Endodermal cell (in vitro differentiated cells): ENCODE data around the gene RSPH6A. TPM values are rescaled to one million over a fixed set of nuclear protein-coding genes. Genes with fewer than 3 reads are reported as not detected.

Experiments used
- DNase-seq: peaks from one replicate; pipeline ENCODE4 v3.0.0-alpha.2; 2017
- H3K27ac ChIP-seq: 2 replicates; pipeline ENCODE4 v1.5.1; 2013; ENCODE audit warnings: mild to moderate bottlenecking, low read depth, low read length, moderate library complexity
- H3K27me3 ChIP-seq: 2 replicates; pipeline ENCODE4 v1.6.1; 2013; ENCODE audit warnings: mild to moderate bottlenecking, low read length, moderate library complexity; ENCODE audit not compliant: insufficient read depth, control insufficient read depth, poor library complexity, severe bottlenecking
- H3K36me3 ChIP-seq: 2 replicates; pipeline ENCODE4 v1.7.0; 2013; ENCODE audit warnings: mild to moderate bottlenecking, low read length, moderate library complexity; ENCODE audit not compliant: control insufficient read depth, insufficient read depth
- H3K4me1 ChIP-seq: one replicate; pipeline ENCODE4 v1.7.0; 2013; ENCODE audit warnings: low read length; ENCODE audit not compliant: control insufficient read depth, insufficient read depth
- H3K4me3 ChIP-seq: 2 replicates; pipeline ENCODE4 v1.5.1; 2013; ENCODE audit warnings: mild to moderate bottlenecking, low read length, moderate library complexity
- H3K9ac ChIP-seq: 2 replicates; pipeline ENCODE4 v1.6.1; 2013; ENCODE audit warnings: mild to moderate bottlenecking, low read length, moderate library complexity; ENCODE audit not compliant: poor library complexity, severe bottlenecking; ENCODE audit errors: extremely low read depth
- H3K9me3 ChIP-seq: 2 replicates; pipeline ENCODE4 v1.6.1; 2013; ENCODE audit warnings: mild to moderate bottlenecking, low read length, moderate library complexity; ENCODE audit not compliant: control insufficient read depth
- H3K27ac Mint-ChIP-seq: 2 replicates; pipeline ENCODE4 v1.8.0; 2020; ENCODE audit warnings: mixed read lengths
- H3K27me3 Mint-ChIP-seq: 2 replicates; pipeline ENCODE4 v1.8.0; 2021; ENCODE audit warnings: mild to moderate bottlenecking, mixed read lengths; ENCODE audit not compliant: insufficient read depth
- H3K36me3 Mint-ChIP-seq: 2 replicates; pipeline ENCODE4 v1.8.0; 2020; ENCODE audit warnings: low read depth, mixed read lengths
- H3K4me1 Mint-ChIP-seq: 2 replicates; pipeline ENCODE4 v1.8.0; 2020; ENCODE audit warnings: mixed read lengths
- H3K4me3 Mint-ChIP-seq: 2 replicates; pipeline ENCODE4 v1.8.0; 2020; ENCODE audit warnings: mild to moderate bottlenecking, moderate library complexity, mixed read lengths
- H3K9me3 Mint-ChIP-seq: 2 replicates; pipeline ENCODE4 v1.8.0; 2020; ENCODE audit warnings: mild to moderate bottlenecking, mixed read lengths
- CTCF ChIP-seq: fragments of 200-600 bp; sonication (generic); conservative IDR thresholded peaks from 2 replicates; pipeline ENCODE4 v1.5.0; 2021; ENCODE audit warnings: antibody characterized with exemption, mild to moderate bottlenecking
- WGBS, 2 experiments: methylation state at CpG; one replicate each; pipeline versions ENCODE4 v1.1.5 to v1.1.7; 2013; ENCODE audit warnings: missing lambda C conversion rate in 2 of 2, mixed read lengths in 1 of 2; ENCODE audit not compliant: insufficient coverage in 1 of 2, insufficient read length in 1 of 2; 5-methylcytosine and 5-hydroxymethylcytosine counted together
- total RNA-seq, 2 donors: library from RNA; stranded (reverse); fragmentation: NEBNext Ultra II Directional in 1 of 2; extraction: Animal tissue kit (Norgen Biotek cat#: 25700) in 1 of 2; gene quantifications; 2 replicates in 1 of 2; 3 replicates in 1 of 2; pipeline ENCODE4 v1.2.1, GENCODE V29; 2021

The RSPH6A gene
- total RNA-seq, 2 donors from 2014 or later, result 0.53 TPM

GRCh38 chr19:45766296-45766868 lies 48.7 kb downstream of the RSPH6A start:
- no peak overlapping the region for H3K27ac ChIP-seq
- Mint-ChIP-seq H3K4me3 (no peak overlapping the region), H3K27ac (no peak overlapping the region), H3K36me3 (peaks cover 4% of the 10 kb centered on the region), H3K4me1 (peaks cover 13% of the 10 kb centered on the region), H3K27me3 (no peaks in the 10 kb centered on the region), H3K9me3 (no peaks in the 10 kb centered on the region)
- H3K4me1 ChIP-seq, result peaks cover 13% of the 10 kb centered on the region
- no peaks in the 10 kb centered on the region for H3K27me3 ChIP-seq
- no peak overlapping the region for H3K9ac ChIP-seq
- no peak for TF ChIP-seq CTCF
- H3K36me3 ChIP-seq, result no peaks in the 10 kb centered on the region
- H3K9me3 ChIP-seq, result no peaks in the 10 kb centered on the region
- WGBS, 2 experiments, result 84 to 92% methylated on average over 5 to 17 of the region's 17 CpGs
- H3K4me3 ChIP-seq, result no peak overlapping the region
- DNase-seq, result no peak

DNA sequence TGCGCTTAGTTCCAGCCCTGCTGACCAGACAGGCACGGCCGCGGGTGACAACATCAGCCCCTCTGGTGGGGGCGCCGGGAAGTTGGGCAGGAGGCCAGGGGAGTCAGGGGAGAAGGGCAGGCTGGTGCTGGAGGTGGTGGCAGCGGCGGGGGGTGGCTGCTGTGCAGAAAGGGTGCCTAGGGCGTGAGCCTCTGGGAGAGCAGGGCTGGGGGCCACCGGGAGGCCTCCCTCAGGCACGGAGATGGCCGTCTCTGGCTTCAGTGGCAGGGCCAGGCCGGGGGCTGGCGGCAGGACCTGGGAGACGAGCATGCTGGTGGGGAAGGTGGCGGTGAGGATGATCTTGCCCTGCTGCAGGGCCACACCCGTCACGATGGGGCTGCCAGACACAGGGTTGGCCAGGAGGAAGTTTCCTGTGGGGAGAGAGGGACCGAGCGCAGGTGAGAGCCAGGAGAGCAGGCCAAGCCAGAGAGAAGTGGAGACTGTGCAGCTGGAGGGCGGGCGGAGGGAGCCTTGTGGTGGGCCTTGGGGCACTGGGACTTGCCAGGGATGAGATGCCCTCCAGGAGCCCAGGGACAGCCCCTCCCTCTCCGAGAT lies 49.3 kb downstream of the RSPH6A start:
- Histone ChIP-seq H3K4me3 (no peak overlapping the region), H3K9ac (no peak overlapping the region), H3K27me3 (no peaks in the 10 kb centered on the region), H3K4me1 (peaks cover 13% of the 10 kb centered on the region), H3K27ac (no peak overlapping the region), H3K36me3 (no peaks in the 10 kb centered on the region), H3K9me3 (no peaks in the 10 kb centered on the region)
- Mint-ChIP-seq H3K27ac (no peak overlapping the region), H3K36me3 (no peaks in the 10 kb centered on the region), H3K4me1 (peaks cover 9% of the 10 kb centered on the region), H3K9me3 (no peaks in the 10 kb centered on the region), H3K27me3 (no peaks in the 10 kb centered on the region), H3K4me3 (no peak overlapping the region)
- DNase-seq, result no peak
- no peak for TF ChIP-seq CTCF
- 91 to 93% methylated on average over 16 to 23 of the region's 23 CpGs for WGBS, 2 experiments

GRCh38 chr19:45764945-45765701 lies 50.0 kb downstream of the RSPH6A start:
- H3K4me1 Mint-ChIP-seq, result peaks cover 9% of the 10 kb centered on the region
- DNase-seq, result no peak

More at GRCh38 chr19:45764945-45765701, 50.0 kb downstream of the RSPH6A start:
- Mint-ChIP-seq H3K4me3 (no peak overlapping the region), H3K27me3 (no peaks in the 10 kb centered on the region), H3K36me3 (no peaks in the 10 kb centered on the region), H3K9me3 (no peaks in the 10 kb centered on the region), H3K27ac (no peak overlapping the region)
- Histone ChIP-seq H3K27ac (no peak overlapping the region), H3K4me1 (peaks cover 13% of the 10 kb centered on the region), H3K9ac (no peak overlapping the region), H3K36me3 (no peaks in the 10 kb centered on the region), H3K9me3 (no peaks in the 10 kb centered on the region), H3K4me3 (no peak overlapping the region), H3K27me3 (no peaks in the 10 kb centered on the region)
- no peak for TF ChIP-seq CTCF
- 60 to 70% methylated on average over 5 to 21 of the region's 21 CpGs for WGBS, 2 experiments
